Measurements from ENCODE around the gene OR5V1. TPM values are rescaled to one million over a fixed set of nuclear protein-coding genes. Genes with fewer than 3 reads are reported as not detected.

The OR5V1 gene
- not detected for total RNA-seq

GRCh38 chr6:29368765-29369164 lies at the start of gene OR5V1:
Gene OR5V1 (minus strand): TSS chr6:29368865. CDS start chr6:29356195, 12,670 bp downstream.
- TF ChIP-seq, protein P1, sequence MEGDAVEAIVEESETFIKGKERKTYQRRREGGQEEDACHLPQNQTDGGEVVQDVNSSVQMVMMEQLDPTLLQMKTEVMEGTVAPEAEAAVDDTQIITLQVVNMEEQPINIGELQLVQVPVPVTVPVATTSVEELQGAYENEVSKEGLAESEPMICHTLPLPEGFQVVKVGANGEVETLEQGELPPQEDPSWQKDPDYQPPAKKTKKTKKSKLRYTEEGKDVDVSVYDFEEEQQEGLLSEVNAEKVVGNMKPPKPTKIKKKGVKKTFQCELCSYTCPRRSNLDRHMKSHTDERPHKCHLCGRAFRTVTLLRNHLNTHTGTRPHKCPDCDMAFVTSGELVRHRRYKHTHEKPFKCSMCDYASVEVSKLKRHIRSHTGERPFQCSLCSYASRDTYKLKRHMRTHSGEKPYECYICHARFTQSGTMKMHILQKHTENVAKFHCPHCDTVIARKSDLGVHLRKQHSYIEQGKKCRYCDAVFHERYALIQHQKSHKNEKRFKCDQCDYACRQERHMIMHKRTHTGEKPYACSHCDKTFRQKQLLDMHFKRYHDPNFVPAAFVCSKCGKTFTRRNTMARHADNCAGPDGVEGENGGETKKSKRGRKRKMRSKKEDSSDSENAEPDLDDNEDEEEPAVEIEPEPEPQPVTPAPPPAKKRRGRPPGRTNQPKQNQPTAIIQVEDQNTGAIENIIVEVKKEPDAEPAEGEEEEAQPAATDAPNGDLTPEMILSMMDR (IDR thresholded peaks at IDR 0.05), result no peak
- Histone ChIP-seq H3K9ac (ENCODE audit: low read depth in 2 of 2, low read length in 2 of 2) (no peak within 1 kb of the TSS), H3K4me3 (no peak within 1 kb of the TSS), H3K4me1 (no peaks in the 10 kb centered on the region), H3K9me3 (no peaks in the 10 kb centered on the region), H3K36me3 (no peaks in the 10 kb centered on the region), H3K27ac (no peak within 1 kb of the TSS), H3K27me3 (no peaks in the 10 kb centered on the region)
- DNase-seq, result no peak
- intact Hi-C loops (cut with DNase I), result no loop called here

DNA sequence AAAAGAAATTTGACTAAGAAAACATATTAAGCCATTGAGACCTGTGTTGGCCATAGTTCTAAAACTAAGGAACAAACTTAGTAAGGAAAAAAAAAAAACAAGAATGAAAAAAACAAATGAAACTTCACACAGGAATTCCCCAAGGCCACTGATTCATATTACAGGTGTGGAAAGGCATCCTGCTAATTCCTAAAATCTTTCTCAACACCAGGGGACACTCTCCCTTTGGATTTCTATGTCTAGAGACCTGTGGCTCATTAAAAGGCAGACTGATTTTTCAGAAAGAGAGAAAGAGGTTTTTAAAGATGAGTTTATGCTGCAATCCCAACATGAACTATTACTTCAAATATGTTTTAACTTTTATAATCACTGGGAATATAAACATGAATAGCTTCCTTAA lies 45.9 kb upstream of the OR5V1 start, which contains the start of gene OR12D1:
TSS of gene OR12D1 (plus strand) at position 341 of the 400 bp plus-strand sequence.
- no peak for DNase-seq
- Histone ChIP-seq H3K4me3 (no peak within 1 kb of the TSS), H3K4me1 (no peaks in the 10 kb centered on the region), H3K27me3 (no peaks in the 10 kb centered on the region), H3K9me3 (no peaks in the 10 kb centered on the region), H3K36me3 (no peaks in the 10 kb centered on the region), H3K9ac (ENCODE audit: low read depth in 2 of 2, low read length in 2 of 2) (no peak within 1 kb of the TSS), H3K27ac (no peak within 1 kb of the TSS)
- intact Hi-C loops (cut with DNase I), result no loop called here
- TF ChIP-seq, protein P1 (IDR thresholded peaks at IDR 0.05), result no peak

GRCh38 chr6:29403801-29404200 lies 35.1 kb upstream of the OR5V1 start:
- no peaks in the 10 kb centered on the region for H3K36me3 ChIP-seq
- no peak for DNase-seq

DNA sequence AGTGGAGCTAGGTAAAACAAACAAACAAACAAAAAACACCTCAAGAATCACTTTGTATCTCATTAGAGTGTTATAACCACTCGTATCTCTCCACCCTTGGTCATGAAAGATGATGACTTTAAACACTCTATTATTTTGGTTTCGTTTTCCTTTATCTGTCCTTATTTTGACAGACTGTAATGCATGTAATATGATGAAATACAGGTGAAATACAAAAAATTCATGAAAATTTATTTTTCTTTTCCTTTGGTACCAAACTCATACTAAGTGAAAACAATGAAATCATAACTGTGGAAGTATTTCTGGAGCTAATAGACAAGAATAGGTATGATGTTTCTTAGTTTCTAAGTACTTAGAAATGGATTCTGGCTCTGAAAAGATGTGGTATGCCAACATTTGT lies 30.9 kb upstream of the OR5V1 start:
- no peaks in the 10 kb centered on the region for H3K36me3 ChIP-seq
- no peak overlapping the region for H3K27ac ChIP-seq
- no peaks in the 10 kb centered on the region for H3K9me3 ChIP-seq
- intact Hi-C loops (cut with DNase I), result no loop called here
- TF ChIP-seq, protein P1 (IDR thresholded peaks at IDR 0.05), result no peak
- no peak overlapping the region for H3K9ac ChIP-seq (ENCODE audit: low read depth in 2 of 2, low read length in 2 of 2)
- H3K4me3 ChIP-seq, result no peak overlapping the region
- H3K4me1 ChIP-seq, result no peaks in the 10 kb centered on the region
- H3K27me3 ChIP-seq, result no peaks in the 10 kb centered on the region
- DNase-seq, result no peak

More at GRCh38 chr6:29403801-29404200, 35.1 kb upstream of the OR5V1 start:
- Histone ChIP-seq H3K4me3 (no peak overlapping the region), H3K27me3 (no peaks in the 10 kb centered on the region), H3K9ac (ENCODE audit: low read depth in 2 of 2, low read length in 2 of 2) (no peak overlapping the region), H3K27ac (no peak overlapping the region), H3K4me1 (no peaks in the 10 kb centered on the region), H3K9me3 (no peaks in the 10 kb centered on the region)
- intact Hi-C loops (cut with DNase I), result no loop called here
- TF ChIP-seq, protein P1 (IDR thresholded peaks at IDR 0.05), result no peak

- no peak within 1 kb of the TSS for H3K4me3 ChIP-seq
- TF ChIP-seq, protein P1 (IDR thresholded peaks at IDR 0.05), result no peak
- H3K36me3 ChIP-seq, result no peaks in the 10 kb centered on the region
- intact Hi-C loops (cut with DNase I), result no loop called here
- DNase-seq, result no peak
- no peaks in the 10 kb centered on the region for H3K9me3 ChIP-seq
- H3K27ac ChIP-seq, result no peak within 1 kb of the TSS
- H3K9ac ChIP-seq (ENCODE audit: low read depth in 2 of 2, low read length in 2 of 2), result no peak within 1 kb of the TSS
- H3K27me3 ChIP-seq, result no peaks in the 10 kb centered on the region
- H3K4me1 ChIP-seq, result no peaks in the 10 kb centered on the region
These were observed 26.7 kb upstream of the OR5V1 start, which contains the start of gene OR12D2 for GRCh38 chr6:29395331-29395730. Gene OR12D2 (plus strand): TSS chr6:29395631. CDS start chr6:29396700, 1,069 bp downstream.
